ENCODE measurements around the gene CTNNBIP1.
"Not testable (repeated sequence)": the region's sequence is repeated elsewhere in the genome, so short reads cannot be mapped to it uniquely, and the experiment has no call there.

Gene CTNNBIP1

DNA sequence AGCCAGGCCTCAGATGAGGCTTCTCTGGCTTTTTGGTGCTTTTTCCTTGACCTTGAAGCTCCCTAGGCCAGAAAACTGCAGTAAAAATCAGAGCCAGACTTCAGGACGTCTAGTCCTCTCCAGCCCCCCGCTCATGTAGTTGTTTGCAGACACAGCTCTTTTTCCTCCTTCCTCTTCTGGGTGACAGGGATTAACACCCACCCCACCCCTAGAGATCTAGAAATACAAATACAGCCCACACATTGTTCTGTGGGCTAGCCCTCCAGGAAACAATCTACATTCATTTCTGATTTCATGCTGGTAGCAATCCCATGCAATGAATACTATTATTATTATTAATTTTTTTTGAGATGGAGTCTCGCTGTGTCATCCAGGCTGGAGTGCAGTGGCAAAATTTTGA lies 76.4 kb downstream of the CTNNBIP1 start:
- no peak for DNase-seq (ENCODE audit: low spot score)

DNA sequence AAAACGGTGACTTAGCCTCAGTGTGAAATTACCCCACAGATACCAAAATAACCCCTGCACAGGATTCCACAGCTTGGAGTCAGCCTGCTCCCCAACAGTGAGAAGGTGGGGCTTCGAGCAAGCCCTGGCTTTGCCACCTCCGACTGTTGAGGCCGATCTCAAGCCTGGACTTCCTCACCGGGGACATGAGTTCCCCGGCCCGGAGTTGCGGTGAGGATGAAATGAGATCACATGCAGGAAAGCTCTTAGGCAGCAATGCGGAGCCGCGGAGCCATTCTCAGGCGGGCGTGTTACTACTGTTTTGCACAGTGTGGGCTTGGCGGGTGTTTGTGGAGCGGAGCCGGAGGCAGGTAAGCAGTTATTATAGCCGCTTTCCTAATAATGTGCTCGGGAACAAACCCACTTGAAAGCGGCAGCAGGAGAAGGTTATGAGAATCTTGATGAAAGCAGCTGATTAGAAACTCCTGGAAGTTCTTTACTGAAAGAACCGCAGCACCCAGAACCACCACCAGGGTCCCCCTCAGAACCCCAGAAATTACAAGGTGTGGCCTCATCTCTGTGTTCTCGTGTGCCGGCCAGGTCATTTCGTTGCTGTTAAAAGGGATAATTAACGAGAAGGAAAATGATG lies 82.4 kb downstream of the CTNNBIP1 start:
- no peak for DNase-seq (ENCODE audit: low spot score)

DNA sequence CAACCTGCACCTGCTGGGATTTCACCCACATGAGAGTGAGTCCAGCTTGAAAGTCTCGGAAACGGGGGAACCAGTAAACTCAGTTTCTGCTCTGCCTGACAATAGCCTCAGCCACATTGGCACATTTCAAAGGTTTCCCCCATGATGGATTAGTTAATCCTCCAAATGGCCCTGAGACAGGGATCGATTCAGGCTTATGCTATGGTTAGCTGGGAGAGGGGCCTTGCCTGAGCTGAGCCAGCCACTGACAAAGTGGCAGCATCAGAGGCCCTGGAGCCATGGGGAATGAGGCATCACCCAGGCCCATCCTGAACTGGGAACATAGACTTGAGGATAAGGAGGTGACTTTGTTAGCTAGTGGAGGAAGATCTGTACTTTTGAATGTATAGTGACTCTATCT lies 83.5 kb downstream of the CTNNBIP1 start:
- DNase-seq (ENCODE audit: low spot score), result no peak

- DNase-seq (ENCODE audit: low spot score), result no peak
Observed at GRCh38 chr1:9826087-9826486, 84.0 kb downstream of the CTNNBIP1 start.

- DNase-seq (ENCODE audit: low spot score), result peak; percentile 76
Observed at GRCh38 chr1:9825093-9826074, 84.7 kb downstream of the CTNNBIP1 start.

- DNase-seq (ENCODE audit: low spot score), result no peak
Observed at GRCh38 chr1:9824702-9825089, 85.4 kb downstream of the CTNNBIP1 start.

DNA sequence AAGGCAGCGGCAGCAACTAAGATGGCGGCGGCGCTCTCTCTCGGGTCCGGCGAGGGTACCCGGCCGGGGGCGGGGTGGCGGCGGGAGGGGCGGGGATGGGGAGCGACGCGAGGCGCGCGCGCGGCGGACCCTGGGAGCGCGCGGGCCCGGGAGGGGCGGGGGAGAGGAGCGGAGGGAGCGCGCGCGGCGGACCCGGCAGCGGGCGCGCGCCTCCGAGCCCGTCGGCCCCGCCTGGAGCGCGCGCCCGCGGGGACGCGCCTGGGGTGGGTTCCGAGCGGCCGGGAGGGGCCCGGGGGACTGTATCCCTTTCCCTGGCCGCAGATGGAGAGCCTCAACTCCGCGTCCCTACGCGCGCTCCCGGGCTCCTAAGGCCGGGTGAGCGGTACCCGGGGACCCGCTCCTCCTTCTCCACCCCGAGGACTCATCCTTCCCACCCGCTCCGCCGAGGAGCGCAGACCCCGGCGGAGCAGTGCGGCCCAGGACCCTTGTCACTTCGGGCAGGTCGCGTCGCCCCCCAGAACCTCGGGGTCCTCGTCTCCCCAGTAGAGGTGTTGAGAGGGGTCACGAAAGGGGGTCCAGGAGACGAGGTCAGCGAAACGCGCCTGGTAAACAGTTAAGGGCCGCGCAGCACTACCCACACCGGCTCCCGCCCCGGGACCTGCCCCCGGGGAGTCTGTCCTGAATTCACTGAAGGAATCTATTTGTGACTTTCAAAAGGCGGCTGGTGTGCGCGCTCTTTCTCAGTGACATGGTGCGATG lies 85.9 kb downstream of the CTNNBIP1 start, which contains the start of gene CLSTN1:
Gene CLSTN1, minus strand, starts transcription at position 23 of the 759 bp plus-strand sequence. CDS start 232 bp downstream, outside the sequence.
- peak; percentile 86 for DNase-seq (ENCODE audit: low spot score)

DNA sequence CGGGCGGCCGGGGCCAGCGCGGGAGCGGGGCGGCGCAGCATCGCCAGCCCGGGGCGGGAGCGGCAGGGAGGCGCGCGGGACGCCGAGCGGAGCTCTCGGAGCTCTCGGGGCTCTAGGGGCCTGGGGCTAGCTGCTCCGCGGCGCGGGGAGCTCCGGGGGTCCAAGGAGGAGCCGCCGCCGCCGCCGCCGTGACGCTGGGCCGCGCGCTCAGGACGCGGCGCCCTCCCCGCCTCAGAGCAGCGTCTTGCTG lies 86.5 kb downstream of the CTNNBIP1 start:
- no peak for DNase-seq (ENCODE audit: low spot score)

DNA sequence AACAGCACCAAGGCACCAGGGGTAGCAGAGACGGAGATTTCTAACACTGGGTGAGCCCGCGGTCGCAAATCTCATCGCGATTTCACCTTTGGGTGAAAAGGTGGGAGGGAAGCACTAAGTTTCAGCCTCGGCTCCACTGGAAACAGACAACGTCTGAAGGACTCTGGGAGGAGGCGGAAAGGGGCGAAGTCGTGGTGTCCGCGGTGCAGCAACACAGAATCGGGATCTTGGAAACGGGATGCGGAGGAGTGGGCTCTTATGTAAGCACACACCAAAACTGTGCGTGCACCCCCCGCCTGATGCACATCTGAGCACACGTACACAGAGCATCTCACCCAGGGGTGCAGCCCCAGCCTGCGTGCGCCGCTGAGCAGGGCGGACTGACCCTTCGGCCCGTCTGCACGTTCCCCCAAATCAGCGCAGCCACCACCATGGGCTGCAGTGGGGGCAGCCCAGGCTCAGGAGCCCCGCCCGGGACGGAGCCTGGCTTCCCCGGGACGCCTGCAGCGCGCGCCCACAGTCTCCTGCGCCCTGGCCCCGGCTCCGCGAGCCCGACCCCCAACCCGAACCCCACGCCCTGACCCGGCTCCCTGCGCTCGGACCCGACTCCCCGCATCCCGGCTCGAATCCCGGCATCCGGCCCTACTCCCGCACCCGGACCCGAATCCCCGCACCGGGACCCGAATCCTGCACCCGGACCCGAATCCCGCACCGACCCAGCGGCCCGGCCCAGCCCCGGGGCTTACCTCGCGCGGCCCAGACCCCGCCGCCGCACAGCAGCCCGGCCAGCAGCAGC lies 87.0 kb downstream of the CTNNBIP1 start:
- peak; percentile 52 for DNase-seq (ENCODE audit: low spot score)

DNA sequence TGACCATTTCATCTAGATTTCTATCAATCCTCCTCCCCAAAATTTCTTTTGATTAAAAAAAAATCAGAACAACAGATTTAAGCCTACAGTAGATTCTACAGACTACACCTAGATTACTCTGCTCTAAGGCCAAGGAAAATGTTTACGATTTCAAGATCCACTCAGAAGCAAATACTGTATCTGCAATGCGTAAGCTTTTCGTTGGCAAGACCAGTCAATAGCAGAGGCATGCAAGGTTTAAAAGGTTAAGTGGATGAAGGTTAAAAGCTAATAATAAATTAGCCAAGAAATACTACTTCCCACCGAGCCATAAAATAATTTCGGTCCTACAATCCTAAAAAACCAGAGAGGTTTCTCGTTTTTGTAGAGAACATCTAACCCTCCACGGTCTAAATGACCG lies 87.6 kb downstream of the CTNNBIP1 start:
- peak; percentile 49 for DNase-seq (ENCODE audit: low spot score)

GRCh38 chr1:9821710-9822109 lies 88.4 kb downstream of the CTNNBIP1 start:
- DNase-seq (ENCODE audit: low spot score), result no peak

- DNase-seq (ENCODE audit: low spot score), result no peak
Observed at GRCh38 chr1:9820521-9820920, 89.5 kb downstream of the CTNNBIP1 start.

DNA sequence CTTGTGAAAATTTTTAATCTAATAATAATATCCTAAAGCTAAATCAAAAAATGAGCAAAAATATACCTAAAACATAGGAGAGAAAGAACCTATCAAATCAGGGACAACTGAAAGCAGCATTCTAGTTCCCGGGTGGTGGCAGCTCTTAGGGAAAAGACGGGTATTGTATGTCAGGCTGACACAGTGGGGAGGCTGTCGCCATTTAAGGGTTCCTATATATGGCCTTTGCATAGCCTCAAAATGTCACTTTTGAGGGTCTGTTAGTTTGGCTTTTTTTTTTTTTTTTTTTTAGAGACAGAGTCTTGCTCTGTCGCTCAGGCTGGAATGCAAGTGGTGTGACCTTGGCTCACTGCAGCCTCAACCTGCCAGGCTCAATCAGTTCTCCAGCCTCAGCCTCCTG lies 92.3 kb downstream of the CTNNBIP1 start:
- DNase-seq (ENCODE audit: low spot score), result no peak

DNA sequence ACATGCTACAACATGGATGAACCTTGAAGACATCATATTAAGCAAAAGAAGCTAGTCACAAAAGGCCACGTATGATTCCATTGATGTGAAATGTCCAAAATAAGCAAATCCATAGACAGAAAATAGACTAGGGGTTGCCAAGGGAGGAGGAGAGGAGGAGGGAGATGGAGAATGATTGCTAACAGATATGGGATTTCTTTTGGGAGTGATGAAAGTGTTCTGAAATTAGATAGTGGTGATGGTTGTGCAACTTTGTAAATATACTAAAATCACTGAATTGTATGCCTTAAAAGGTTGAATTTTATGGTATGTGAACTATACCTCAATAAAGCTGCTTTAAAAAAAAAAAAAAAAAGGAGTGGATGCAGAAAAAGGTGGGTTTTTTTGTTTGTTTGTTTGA lies 93.9 kb downstream of the CTNNBIP1 start:
- DNase-seq (ENCODE audit: low spot score), result no peak

DNA sequence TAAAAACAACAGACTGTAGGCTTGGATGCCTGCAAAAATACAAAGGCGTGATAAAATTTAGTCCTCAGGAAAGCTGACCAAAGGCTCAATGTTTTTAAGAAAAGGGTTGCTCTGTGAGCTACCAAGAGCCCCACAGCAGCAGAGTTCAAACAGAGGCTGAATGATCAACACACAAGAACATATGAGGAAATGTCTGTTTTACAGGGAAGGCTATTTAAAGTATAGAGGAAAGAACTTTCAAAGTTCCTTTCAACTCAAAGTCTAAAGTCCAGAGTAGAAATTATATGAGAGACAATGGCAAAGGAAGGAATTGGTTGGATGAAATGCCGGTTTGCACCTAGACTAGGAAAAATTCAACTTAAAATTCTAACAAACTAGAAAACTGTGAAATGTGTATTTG lies 94.9 kb downstream of the CTNNBIP1 start:
- no peak for DNase-seq (ENCODE audit: low spot score)

- DNase-seq (ENCODE audit: low spot score), result no peak
Observed at GRCh38 chr1:9814619-9815018, 95.5 kb downstream of the CTNNBIP1 start.

DNA sequence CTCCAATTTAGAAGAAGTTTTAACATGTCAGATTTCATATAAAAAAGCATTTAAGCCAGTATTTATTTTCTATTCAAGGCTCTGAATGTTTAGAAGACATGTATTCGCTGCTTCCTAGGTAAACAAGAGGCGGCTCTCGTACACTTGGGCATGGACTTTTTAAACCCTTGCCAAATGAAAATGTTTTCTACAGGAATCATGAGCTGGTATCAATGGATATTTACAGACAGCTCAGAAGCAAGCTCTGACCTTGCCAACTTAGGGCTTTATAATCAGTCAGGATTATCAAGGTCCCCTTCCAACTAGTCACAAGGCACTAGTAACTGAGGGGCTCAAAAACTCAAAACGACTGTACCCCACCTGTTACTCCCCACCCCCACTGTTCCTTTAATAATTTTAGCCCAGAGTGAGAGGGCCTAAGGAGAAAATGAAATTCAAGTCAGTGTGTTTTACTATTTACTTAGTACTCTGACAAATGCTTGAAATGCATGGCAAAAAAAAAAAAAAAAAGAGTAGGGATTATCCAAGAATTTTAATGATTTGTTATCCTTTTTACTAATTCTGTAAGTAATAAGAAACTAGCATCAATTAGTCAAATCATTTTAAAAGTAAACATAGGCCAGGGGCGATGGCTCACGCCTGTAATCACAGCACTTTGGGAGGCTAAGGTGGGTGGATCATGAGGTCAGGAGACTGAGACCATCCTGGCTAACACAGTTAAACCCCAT lies 98.7 kb downstream of the CTNNBIP1 start:
- no peak for DNase-seq (ENCODE audit: low spot score)

DNA sequence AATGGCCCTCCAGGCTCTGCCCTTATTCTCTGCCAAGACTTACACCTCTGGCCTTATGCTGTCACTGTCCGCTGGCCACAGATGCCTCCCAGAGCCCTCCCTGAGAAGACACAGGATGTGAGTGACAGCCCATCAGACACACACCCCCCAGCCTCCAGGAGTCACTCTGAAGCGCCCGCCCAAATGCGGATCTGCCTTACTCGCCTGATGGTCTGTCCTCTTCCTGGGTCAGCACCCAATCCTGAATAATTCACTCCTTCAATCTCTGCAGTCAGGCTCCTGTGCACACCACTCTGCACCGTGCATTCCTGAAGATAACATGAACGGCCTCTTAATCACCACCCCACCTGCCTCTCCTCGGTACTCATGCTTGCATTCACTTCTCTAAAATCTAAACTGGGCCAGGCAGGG lies 101.0 kb downstream of the CTNNBIP1 start:
- no peak for DNase-seq (ENCODE audit: low spot score)

GRCh38 chr1:9808459-9808858 lies 101.6 kb downstream of the CTNNBIP1 start:
- no peak for DNase-seq (ENCODE audit: low spot score)

DNA sequence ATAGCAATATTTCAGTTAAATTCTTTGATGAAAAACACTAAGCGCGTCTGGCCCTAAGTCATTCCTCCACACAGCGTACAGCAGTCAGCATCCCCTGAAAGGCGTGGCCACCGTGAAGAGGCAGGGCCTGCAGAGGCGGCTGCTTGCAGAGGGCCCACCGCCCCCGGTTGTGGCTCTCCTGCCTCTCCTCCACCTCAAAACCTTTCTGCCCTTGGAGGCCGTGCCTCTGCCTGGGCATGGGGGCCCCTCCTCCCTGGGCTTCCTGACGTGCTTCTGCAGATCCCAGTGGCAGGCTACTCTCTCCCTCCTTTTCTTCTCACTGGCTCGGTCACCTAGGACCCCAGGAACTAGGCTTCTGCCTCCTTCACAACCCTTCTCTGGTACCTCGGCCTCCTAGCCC lies 102.5 kb downstream of the CTNNBIP1 start:
- no peak for DNase-seq (ENCODE audit: low spot score)

- DNase-seq (ENCODE audit: low spot score), result not testable (repeated sequence)
Observed at GRCh38 chr1:9805972-9806371, 104.1 kb downstream of the CTNNBIP1 start.

Measured in cerebellar cortex (tissue), 1 donor.